Kidney (tissue), 14 donors: ENCODE measurements around the gene BCAS4. TPM values are rescaled to one million over a fixed set of nuclear protein-coding genes. Genes with fewer than 3 reads are reported as not detected.

Experiments
- DNase-seq, 5 donors: peaks; one replicate each; pipeline ENCODE4 v3.0.0-alpha.2; 2013 to 2020
- FAIRE-seq: peaks from 2 replicates; lab custom pipeline; 2012; peaks lifted over from hg19 to GRCh38; lab: Jason Lieb, UNC
- H3K27ac ChIP-seq, 2 donors: one replicate each; pipeline ENCODE4 v1.7.0; 2013; ENCODE audit warnings: low read depth in 2 of 2, low read length in 2 of 2, inconsistent platforms in 1 of 2
- H3K27me3 ChIP-seq: one replicate; pipeline ENCODE4 v1.7.1; 2013; ENCODE audit warnings: low read length, inconsistent platforms; ENCODE audit not compliant: control insufficient read depth, insufficient read depth
- H3K36me3 ChIP-seq, 3 donors: one replicate each; pipeline versions ENCODE4 v1.7.0 to v1.7.1; 2013; ENCODE audit warnings: low read length in 3 of 3, control low read depth in 1 of 3, inconsistent platforms in 1 of 3; ENCODE audit not compliant: insufficient read depth in 3 of 3, control insufficient read depth in 2 of 3
- H3K4me1 ChIP-seq, 3 donors: one replicate each; pipeline versions ENCODE4 v1.7.0 to v1.7.1; 2013; ENCODE audit warnings: low read length in 3 of 3, inconsistent platforms in 1 of 3, low read depth in 1 of 3; ENCODE audit not compliant: control insufficient read depth in 2 of 3, insufficient read depth in 2 of 3
- H3K4me3 ChIP-seq, 3 donors: one replicate each; pipeline versions ENCODE4 v1.7.0 to v1.8.1; 2013; ENCODE audit warnings: low read length in 3 of 3, control low read depth in 1 of 3, inconsistent platforms in 1 of 3
- H3K9ac ChIP-seq, 3 donors: one replicate each; pipeline versions ENCODE4 v1.7.0 to v1.7.1; 2013; ENCODE audit warnings: low read length in 3 of 3, control low read depth in 1 of 3, inconsistent platforms in 1 of 3
- H3K9me3 ChIP-seq, 3 donors: one replicate each; pipeline versions ENCODE4 v1.7.0 to v1.7.1; 2013; ENCODE audit warnings: low read length in 3 of 3, control low read depth in 1 of 3, inconsistent platforms in 1 of 3; ENCODE audit not compliant: control insufficient read depth in 2 of 3, insufficient read depth in 1 of 3
- intact Hi-C: fragments of 100-400 bp; cut with DNase I; formaldehyde crosslinking; loops from one replicate; pipeline ENCODE4 v1.11.1; 2022
- polyA plus RNA-seq: library from polyadenylated mRNA; stranded (reverse); fragments of 350-450 nt; fragmentation: Illumina TruSeq; extraction: RNeasy Lipid Tissue Mini Kit (QIAGEN cat#74804); gene quantifications from one replicate; pipeline ENCODE4 v1.2.3, GENCODE V29; 2014; ENCODE audit warnings: low read depth, low replicate concordance; ENCODE audit not compliant: insufficient read depth
- total RNA-seq: library from RNA; stranded (reverse); fragmentation: NEBNext Ultra II Directional; extraction: Animal tissue kit (Norgen Biotek cat#: 25700); gene quantifications from one replicate; pipeline ENCODE4 v1.2.1, GENCODE V29; 2021
- TF ChIP-seq, protein P1 (sequence below): IDR thresholded peaks from 3 replicates; pipeline ENCODE4 v1.5.1; 2012; ENCODE audit warnings: mild to moderate bottlenecking, moderate library complexity, borderline replicate concordance; ENCODE audit not compliant: insufficient read depth; ENCODE audit errors: extremely low read depth
- donor health status: control.
- donor health status: control.
- donor health status: control.
- donor health status: control.
- donor health status: control.
- donor health status: DM: yes; HTN: yes; CAD: no.
- donor health status: Normal renal cell carcinoma (clear cell type).

The BCAS4 gene
- total and polyA plus RNA-seq, 2 donors from 2014 or later: 10.6 to 17.1 TPM

DNA sequence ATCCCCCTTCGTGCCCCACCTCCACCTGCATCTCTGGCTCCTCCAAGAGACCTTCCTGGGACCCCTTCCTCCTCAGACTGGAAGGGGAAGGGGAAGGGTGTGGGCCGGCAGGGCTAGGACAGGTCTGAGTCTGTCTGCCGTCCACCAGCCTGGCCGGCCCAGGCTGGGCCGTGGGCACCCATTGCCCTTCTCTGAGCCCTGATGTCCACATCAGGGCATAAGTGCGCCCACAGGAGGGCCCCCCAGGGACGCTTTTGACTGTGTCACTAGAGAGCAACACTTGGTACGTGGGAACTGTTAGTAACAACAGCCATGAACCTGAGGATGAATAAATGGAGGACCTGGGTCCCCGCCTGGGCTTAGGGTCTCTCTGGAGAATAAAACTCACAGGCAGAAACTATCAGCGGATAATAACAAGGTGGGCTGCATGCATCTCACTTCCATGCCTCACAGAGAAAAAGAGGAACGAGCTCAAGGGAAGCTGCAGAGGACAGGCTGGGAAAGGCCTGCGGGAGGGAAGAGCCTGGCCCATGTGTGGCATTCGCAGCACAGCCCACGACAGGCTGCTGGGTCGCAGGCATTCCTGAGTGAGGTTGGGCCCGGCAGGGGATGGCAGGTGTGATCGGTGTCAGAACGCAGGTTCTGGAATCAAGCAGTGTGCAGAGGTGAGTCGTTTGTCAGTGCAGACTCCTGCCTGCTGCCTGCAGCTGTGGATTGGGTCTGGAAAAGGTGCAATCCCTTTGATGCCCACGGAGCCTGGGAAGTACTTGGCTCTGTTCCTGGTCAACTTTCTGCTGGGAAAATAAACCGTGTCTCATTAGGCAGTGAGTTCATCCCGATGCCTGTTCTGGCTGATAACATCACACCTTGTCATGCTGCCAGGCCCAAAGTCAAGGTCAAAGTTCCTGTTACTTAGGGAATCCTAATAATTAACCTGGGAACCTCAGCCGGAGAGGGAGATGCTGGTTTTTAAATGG is 60.9 kb downstream of the BCAS4 start:
- DNase-seq (no peak), FAIRE-seq (no peak)
- Histone ChIP-seq H3K27me3 (no peaks in the 10 kb centered on the region), H3K4me1 (peaks cover 0 to 5% (median 0%) of the 10 kb centered on the region in 3 donors), H3K9me3 (no peaks in the 10 kb centered on the region), H3K4me3 (no peak overlapping the region), H3K9ac (no peak overlapping the region), H3K27ac (no peak overlapping the region), H3K36me3 (no peaks in the 10 kb centered on the region)
- intact Hi-C loops: no loop called here
- TF ChIP-seq, protein P1, sequence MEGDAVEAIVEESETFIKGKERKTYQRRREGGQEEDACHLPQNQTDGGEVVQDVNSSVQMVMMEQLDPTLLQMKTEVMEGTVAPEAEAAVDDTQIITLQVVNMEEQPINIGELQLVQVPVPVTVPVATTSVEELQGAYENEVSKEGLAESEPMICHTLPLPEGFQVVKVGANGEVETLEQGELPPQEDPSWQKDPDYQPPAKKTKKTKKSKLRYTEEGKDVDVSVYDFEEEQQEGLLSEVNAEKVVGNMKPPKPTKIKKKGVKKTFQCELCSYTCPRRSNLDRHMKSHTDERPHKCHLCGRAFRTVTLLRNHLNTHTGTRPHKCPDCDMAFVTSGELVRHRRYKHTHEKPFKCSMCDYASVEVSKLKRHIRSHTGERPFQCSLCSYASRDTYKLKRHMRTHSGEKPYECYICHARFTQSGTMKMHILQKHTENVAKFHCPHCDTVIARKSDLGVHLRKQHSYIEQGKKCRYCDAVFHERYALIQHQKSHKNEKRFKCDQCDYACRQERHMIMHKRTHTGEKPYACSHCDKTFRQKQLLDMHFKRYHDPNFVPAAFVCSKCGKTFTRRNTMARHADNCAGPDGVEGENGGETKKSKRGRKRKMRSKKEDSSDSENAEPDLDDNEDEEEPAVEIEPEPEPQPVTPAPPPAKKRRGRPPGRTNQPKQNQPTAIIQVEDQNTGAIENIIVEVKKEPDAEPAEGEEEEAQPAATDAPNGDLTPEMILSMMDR: no peak

DNA sequence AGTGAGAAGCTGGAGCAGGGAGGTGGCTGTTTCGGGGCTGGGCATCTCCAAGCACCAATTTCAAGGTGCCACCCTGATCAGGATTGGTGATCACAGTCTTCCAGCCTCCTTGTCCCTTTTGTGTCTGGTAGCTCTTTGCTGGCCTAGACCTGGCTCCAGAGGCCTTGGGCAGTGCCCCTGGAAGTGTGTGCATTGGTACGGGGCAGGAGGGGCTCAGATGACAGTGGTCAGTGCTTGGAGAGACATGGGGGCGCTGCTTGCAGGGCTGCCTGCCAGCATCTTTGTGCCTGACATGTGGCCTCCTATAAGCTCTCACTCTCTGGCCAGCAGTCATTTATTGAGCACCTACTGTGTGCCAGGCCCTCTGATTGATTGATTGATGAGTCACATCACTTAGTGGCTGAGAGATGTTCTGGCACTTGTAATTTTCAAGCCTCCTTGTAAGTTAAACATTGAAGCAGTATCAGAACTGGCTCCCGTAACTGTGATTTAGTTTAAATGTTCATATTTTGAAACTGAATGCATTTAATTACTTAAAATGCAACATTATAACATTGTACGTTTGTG is 61.7 kb downstream of the BCAS4 start:
- H3K9ac ChIP-seq: no peak overlapping the region
- DNase-seq: no peak
- no peaks in the 10 kb centered on the region for H3K27me3 ChIP-seq
- FAIRE-seq: no peak
- no peak overlapping the region for H3K27ac ChIP-seq
- TF ChIP-seq, protein P1: no peak
- no peak overlapping the region for H3K4me3 ChIP-seq
- no peaks in the 10 kb centered on the region for H3K36me3 ChIP-seq
- no peaks in the 10 kb centered on the region for H3K9me3 ChIP-seq
- H3K4me1 ChIP-seq: peaks cover 0 to 5% (median 0%) of the 10 kb centered on the region in 3 donors
- intact Hi-C loops: no loop called here

DNA sequence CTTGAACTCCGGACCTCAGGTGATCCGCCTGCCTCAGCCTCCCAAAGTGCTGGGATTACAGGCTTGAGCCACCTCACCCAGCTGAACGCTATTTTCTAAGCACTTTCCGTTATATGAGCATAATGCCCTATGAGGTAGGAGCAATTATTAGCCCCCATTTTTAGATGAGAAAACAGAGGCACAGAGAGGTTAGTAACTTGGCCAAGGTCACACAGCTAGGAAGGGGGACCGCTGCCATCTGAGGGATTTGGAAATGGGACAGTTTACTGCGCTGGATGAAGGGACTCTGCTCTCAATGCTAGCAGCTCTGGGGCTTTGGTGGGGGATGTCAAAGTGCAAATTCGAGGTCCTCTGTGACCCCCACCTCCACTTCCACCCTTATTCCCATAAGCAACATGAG is 62.5 kb downstream of the BCAS4 start:
- H3K4me1 ChIP-seq: peaks cover 0 to 5% (median 0%) of the 10 kb centered on the region in 3 donors
- TF ChIP-seq, protein P1: no peak
- H3K9ac ChIP-seq: no peak overlapping the region
- no peaks in the 10 kb centered on the region for H3K36me3 ChIP-seq
- DNase-seq (no peak), FAIRE-seq (no peak)
- no peaks in the 10 kb centered on the region for H3K27me3 ChIP-seq
- H3K27ac ChIP-seq: no peak overlapping the region
- no peak overlapping the region for H3K4me3 ChIP-seq
- intact Hi-C loops: no loop called here
- no peaks in the 10 kb centered on the region for H3K9me3 ChIP-seq
